Left ventricle myocardium inferior (tissue), 1 donor: ENCODE measurements around the gene NAV2. TPM values are rescaled to one million over a fixed set of nuclear protein-coding genes. Genes with fewer than 3 reads are reported as not detected.
A peak's percentile ranks its signal among the peaks of the same experiment; 100 is the strongest.

Source experiments
- DNase-seq: peaks from one replicate; pipeline ENCODE4 v3.0.0-alpha.2; 2020
- H3K27ac ChIP-seq: fragments of 200-600 bp; replicated peaks from 2 replicates; pipeline ENCODE4 v1.8.0; 2021
- H3K27me3 ChIP-seq: fragments of 200-600 bp; 2 replicates; pipeline ENCODE4 v1.8.0; 2021; ENCODE audit warnings: low read depth
- H3K36me3 ChIP-seq: fragments of 200-600 bp; 2 replicates; pipeline ENCODE4 v1.8.0; 2021
- H3K4me1 ChIP-seq: fragments of 200-600 bp; 2 replicates; pipeline ENCODE4 v1.8.0; 2021
- H3K4me3 ChIP-seq: fragments of 200-600 bp; 2 replicates; pipeline ENCODE4 v1.8.0; 2021; ENCODE audit warnings: mild to moderate bottlenecking, moderate library complexity
- H3K9me3 ChIP-seq: fragments of 200-600 bp; replicated peaks from 2 replicates; pipeline ENCODE4 v1.8.0; 2021
- CTCF ChIP-seq: fragments of 200-600 bp; IDR thresholded peaks from 2 replicates; pipeline ENCODE4 v1.8.0; 2021; ENCODE audit warnings: antibody characterized with exemption, mild to moderate bottlenecking, borderline replicate concordance
- intact Hi-C: fragments of 100-400 bp; cut with micrococcal nuclease; formaldehyde crosslinking; loops from one replicate; pipeline ENCODE4 v1.11.0; 2022
- total RNA-seq: library from RNA; stranded (reverse); fragmentation: NEBNext Ultra II Directional; extraction: Animal tissue kit (Norgen Biotek cat#: 25700); gene quantifications from one replicate; pipeline ENCODE4 v1.2.1, GENCODE V29; 2021
- donor health status: DM: no; HTN: yes; CAD: no; lungs with severe emphysema.

Gene NAV2
- total RNA-seq, 1 donor from 2014 or later = 14.3 TPM

GRCh38 chr11:20016526-20016925 is 303.9 kb downstream of the NAV2 start:
- DNase-seq = no peak

GRCh38 chr11:20017320-20017719 is 304.7 kb downstream of the NAV2 start:
- Histone ChIP-seq H3K9me3 (no peaks in the 10 kb centered on the region), H3K4me3 (no peak overlapping the region), H3K27ac (peak overlapping the region; percentile 38), H3K4me1 (peaks cover 42% of the 10 kb centered on the region), H3K36me3 (no peaks in the 10 kb centered on the region), H3K27me3 (no peaks in the 10 kb centered on the region)
- DNase-seq = no peak
- no peak for TF ChIP-seq CTCF
- intact Hi-C loops = no loop called here

More at GRCh38 chr11:20016526-20016925, 303.9 kb downstream of the NAV2 start:
- intact Hi-C loops = no loop called here
- Histone ChIP-seq H3K36me3 (no peaks in the 10 kb centered on the region), H3K9me3 (no peaks in the 10 kb centered on the region), H3K4me1 (peaks cover 40% of the 10 kb centered on the region), H3K27me3 (no peaks in the 10 kb centered on the region), H3K4me3 (no peak overlapping the region), H3K27ac (no peak overlapping the region)
- TF ChIP-seq CTCF = no peak

GRCh38 chr11:20020198-20020597 is 307.6 kb downstream of the NAV2 start:
- Histone ChIP-seq H3K27me3 (no peaks in the 10 kb centered on the region), H3K9me3 (no peaks in the 10 kb centered on the region), H3K27ac (no peak overlapping the region), H3K4me3 (no peak overlapping the region), H3K36me3 (no peaks in the 10 kb centered on the region), H3K4me1 (peaks cover 55% of the 10 kb centered on the region)
- intact Hi-C loops = no loop called here
- DNase-seq = no peak
- no peak for TF ChIP-seq CTCF

- intact Hi-C loops = no loop called here
- no peaks in the 10 kb centered on the region for H3K36me3 ChIP-seq
- no peak for TF ChIP-seq CTCF
- DNase-seq = no peak
- H3K9me3 ChIP-seq = no peaks in the 10 kb centered on the region
- no peaks in the 10 kb centered on the region for H3K27me3 ChIP-seq
- peaks cover 55% of the 10 kb centered on the region for H3K4me1 ChIP-seq
- no peak overlapping the region for H3K27ac ChIP-seq
- no peak overlapping the region for H3K4me3 ChIP-seq
Measured at GRCh38 chr11:20020716-20021115, 308.1 kb downstream of the NAV2 start.

GRCh38 chr11:20021212-20021611 is 308.6 kb downstream of the NAV2 start:
- no peak for TF ChIP-seq CTCF
- Histone ChIP-seq H3K4me1 (peaks cover 52% of the 10 kb centered on the region), H3K27me3 (no peaks in the 10 kb centered on the region), H3K27ac (no peak overlapping the region), H3K9me3 (no peaks in the 10 kb centered on the region), H3K36me3 (no peaks in the 10 kb centered on the region), H3K4me3 (no peak overlapping the region)
- no peak for DNase-seq
- intact Hi-C loops = no loop called here
